Lower lobe of right lung (tissue), 2 donors: ENCODE data around the gene ZPBP2. TPM values are rescaled to one million over a fixed set of nuclear protein-coding genes. Genes with fewer than 3 reads are reported as not detected.
"Not testable (repeated sequence)": the region's sequence is repeated elsewhere in the genome, so short reads cannot be mapped to it uniquely, and the experiment has no call there.

Source experiments
- ATAC-seq, 2 donors: fragments of 200-7000 bp; cut with Tn5 transposase; one replicate each; pipeline ENCODE4 v1.9.1; 2020 to 2022; ENCODE audit warnings: mild to moderate bottlenecking in 2 of 2, moderate library complexity in 2 of 2
- DNase-seq: peaks from one replicate; pipeline ENCODE4 v3.0.0-alpha.2; 2020
- H3K27ac ChIP-seq: fragments of 200-600 bp; one replicate; pipeline ENCODE4 v1.8.0; 2022
- H3K27me3 ChIP-seq: fragments of 200-600 bp; one replicate; pipeline ENCODE4 v1.8.0; 2022; ENCODE audit warnings: low read depth
- H3K36me3 ChIP-seq: fragments of 200-600 bp; one replicate; pipeline ENCODE4 v1.8.0; 2022; ENCODE audit warnings: mild to moderate bottlenecking
- H3K4me1 ChIP-seq: fragments of 200-600 bp; one replicate; pipeline ENCODE4 v1.8.0; 2022
- H3K4me3 ChIP-seq: fragments of 200-600 bp; one replicate; pipeline ENCODE4 v1.8.0; 2022; ENCODE audit warnings: mild to moderate bottlenecking
- H3K9me3 ChIP-seq: fragments of 200-600 bp; one replicate; pipeline ENCODE4 v1.8.0; 2022
- intact Hi-C: fragments of 100-400 bp; cut with DNase I; formaldehyde crosslinking; loops from one replicate; pipeline ENCODE4 v1.11.0; 2022
- total RNA-seq: library from RNA; stranded (reverse); fragmentation: NEBNext Ultra II Directional; extraction: Animal tissue kit (Norgen Biotek cat#: 25700); gene quantifications from one replicate; pipeline ENCODE4 v1.2.1, GENCODE V29; 2021
- TF ChIP-seq, protein P1 (sequence below): fragments of 200-600 bp; IDR thresholded peaks from one replicate; pipeline ENCODE4 v1.8.0; 2022; ENCODE audit warnings: antibody characterized with exemption, mild to moderate bottlenecking
- donor health status: DM: no; HTN: yes; CAD: no; lungs with severe emphysema.

The ZPBP2 gene
- total RNA-seq, 1 donor from 2014 or later, result not detected

DNA sequence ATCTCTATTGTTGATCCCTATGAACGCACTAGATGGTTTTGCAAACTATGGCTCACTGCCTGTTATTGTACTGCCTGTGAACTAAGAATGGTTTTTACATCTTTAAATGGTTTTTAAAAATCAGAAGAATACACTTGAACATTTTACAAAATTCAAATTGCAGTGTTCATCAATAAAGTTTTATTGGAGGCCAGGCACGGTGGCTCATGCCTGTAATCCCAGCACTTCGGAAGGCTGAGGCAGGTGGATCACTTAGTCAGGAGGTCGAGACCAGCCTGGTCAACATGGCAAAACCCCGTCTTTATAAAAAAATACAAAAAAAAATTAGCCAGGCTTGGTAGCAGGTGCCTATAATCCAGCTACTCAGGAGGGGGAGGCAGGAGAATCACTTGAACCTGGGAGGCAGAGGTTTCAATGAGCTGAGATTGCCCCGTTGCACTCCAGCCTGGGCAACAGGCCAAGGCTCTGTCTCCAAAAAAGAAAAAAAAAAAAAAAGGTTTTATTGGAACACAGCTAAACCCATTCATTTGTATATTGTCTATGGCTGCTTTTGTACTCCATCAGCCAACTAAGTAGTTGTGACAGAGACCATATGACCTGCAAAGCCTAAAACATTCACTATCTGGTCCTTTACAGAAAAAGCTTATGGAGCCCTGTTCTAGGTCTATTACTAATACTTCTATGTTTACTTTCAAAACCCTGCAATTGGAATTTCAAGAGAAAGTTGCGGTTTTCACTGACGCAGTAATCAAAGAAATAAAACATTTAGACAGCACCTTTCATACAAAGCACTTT, 22.8 kb upstream of the ZPBP2 start:
- Histone ChIP-seq H3K4me3 (no peak overlapping the region), H3K9me3 (no peaks in the 10 kb centered on the region), H3K4me1 (no peaks in the 10 kb centered on the region), H3K27me3 (no peaks in the 10 kb centered on the region), H3K36me3 (no peaks in the 10 kb centered on the region), H3K27ac (no peak overlapping the region)
- TF ChIP-seq, protein P1, sequence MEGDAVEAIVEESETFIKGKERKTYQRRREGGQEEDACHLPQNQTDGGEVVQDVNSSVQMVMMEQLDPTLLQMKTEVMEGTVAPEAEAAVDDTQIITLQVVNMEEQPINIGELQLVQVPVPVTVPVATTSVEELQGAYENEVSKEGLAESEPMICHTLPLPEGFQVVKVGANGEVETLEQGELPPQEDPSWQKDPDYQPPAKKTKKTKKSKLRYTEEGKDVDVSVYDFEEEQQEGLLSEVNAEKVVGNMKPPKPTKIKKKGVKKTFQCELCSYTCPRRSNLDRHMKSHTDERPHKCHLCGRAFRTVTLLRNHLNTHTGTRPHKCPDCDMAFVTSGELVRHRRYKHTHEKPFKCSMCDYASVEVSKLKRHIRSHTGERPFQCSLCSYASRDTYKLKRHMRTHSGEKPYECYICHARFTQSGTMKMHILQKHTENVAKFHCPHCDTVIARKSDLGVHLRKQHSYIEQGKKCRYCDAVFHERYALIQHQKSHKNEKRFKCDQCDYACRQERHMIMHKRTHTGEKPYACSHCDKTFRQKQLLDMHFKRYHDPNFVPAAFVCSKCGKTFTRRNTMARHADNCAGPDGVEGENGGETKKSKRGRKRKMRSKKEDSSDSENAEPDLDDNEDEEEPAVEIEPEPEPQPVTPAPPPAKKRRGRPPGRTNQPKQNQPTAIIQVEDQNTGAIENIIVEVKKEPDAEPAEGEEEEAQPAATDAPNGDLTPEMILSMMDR, result no peak
- peak in 1 of 2 donors; percentile 34 for ATAC-seq
- intact Hi-C loops, result no loop called here
- no peak for DNase-seq

DNA sequence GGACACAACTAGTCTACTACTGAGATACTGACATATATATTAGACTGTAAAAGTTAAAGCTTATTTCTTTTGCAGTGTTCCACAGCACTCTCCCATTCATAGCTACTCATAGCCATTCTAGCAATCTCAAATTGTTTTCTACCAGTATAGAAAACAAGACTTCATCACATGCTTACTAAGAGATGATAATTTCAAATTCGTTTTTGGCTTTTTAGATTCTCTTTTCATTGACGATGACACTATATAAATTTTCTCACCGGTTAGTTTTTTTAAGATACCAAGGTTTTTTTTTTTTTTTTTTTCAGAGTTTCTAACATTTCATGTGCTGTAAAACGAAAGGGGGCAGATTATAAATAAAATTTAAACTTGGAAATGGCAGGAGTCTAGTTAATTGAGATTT, 21.8 kb upstream of the ZPBP2 start:
- no peak overlapping the region for H3K4me3 ChIP-seq
- TF ChIP-seq, protein P1, result no peak
- H3K27me3 ChIP-seq, result no peaks in the 10 kb centered on the region
- no peaks in the 10 kb centered on the region for H3K9me3 ChIP-seq
- intact Hi-C loops, result no loop called here
- H3K27ac ChIP-seq, result no peak overlapping the region
- DNase-seq (no peak), ATAC-seq (no peak)
- no peaks in the 10 kb centered on the region for H3K36me3 ChIP-seq
- H3K4me1 ChIP-seq, result no peaks in the 10 kb centered on the region

DNA sequence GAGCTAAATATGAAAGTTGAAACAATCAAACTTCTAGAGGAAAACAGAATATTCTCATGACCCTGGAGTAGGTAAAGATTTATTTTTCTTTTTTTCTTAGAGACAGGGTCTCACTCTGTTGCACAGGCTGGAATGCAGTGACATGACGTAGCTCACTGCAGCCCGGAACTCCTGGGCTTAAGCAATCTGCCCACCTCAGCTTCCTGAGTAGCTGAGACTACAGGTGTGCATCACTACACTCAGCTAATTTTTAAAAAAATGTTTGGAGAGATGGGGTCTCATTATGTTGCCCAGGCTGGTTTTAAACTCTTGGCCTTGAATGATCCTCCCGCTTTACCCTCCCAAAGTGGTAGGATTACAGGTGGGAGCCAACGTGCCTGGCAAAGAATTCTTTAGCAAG, 19.4 kb upstream of the ZPBP2 start:
- Histone ChIP-seq H3K9me3 (no peaks in the 10 kb centered on the region), H3K27me3 (no peaks in the 10 kb centered on the region), H3K36me3 (no peaks in the 10 kb centered on the region), H3K4me3 (no peak overlapping the region), H3K27ac (no peak overlapping the region), H3K4me1 (no peaks in the 10 kb centered on the region)
- ATAC-seq (peak in 1 of 2 donors; percentile 73), DNase-seq (no peak)
- TF ChIP-seq, protein P1, result no peak
- intact Hi-C loops, result no loop called here

DNA sequence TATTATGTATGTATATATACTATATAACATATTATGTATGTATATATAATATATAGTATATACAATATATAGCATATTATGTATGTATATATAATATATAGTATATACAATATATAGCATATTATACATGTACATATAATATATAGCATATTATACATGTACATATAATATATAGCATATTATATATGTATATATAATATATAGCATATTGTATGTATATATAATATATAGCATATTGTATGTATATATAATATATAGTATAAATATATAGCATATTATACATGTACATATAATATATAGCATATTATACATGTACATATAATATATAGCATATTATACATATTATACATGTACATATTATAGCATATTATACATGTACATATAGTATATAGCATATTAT, 17.8 kb upstream of the ZPBP2 start:
- ATAC-seq, intact Hi-C loops, H3K36me3 ChIP-seq: not testable (repeated sequence)

DNA sequence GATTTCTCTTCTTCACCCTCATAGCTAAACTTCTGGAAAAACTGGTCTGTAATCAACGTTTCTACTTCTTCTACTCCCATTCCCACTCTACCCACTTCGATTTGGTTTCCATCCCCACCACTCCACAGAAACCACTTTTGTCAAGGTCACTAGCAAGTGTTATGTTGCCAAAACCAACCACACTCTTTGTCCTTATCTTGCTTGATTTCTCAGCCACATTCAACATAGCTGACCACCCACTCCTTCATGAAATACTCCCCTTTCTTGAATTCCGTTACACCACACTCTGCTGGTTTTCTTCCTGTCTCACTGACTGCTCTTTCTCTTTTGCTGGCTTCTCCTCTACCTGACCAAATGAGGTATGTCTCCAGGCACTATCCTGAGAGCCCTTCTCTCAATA, 15.8 kb upstream of the ZPBP2 start:
- intact Hi-C loops, result no loop called here

More for the DNA sequence above, 17.8 kb upstream of the ZPBP2 start:
- H3K4me3 ChIP-seq, DNase-seq, H3K27ac ChIP-seq, H3K9me3 ChIP-seq, H3K27me3 ChIP-seq, H3K4me1 ChIP-seq: not testable (repeated sequence)

DNA sequence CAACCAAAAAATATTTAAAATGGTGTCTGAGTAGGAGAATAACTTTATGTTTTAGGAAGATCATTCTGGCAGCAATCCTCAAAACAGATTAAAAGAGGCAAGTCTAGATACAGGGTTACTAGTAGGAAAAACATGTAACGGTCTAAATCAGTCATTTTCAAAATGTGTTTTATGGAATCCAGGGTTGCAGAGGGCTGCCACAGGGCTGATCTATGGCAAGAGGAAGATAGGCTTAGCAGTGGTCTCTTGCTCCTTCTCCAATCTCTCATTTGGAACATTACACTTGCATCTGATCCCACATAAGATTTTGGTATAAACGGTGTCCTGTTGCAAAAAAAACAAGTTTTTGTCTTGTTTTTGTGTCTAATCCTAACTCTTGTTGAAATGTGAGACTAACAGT, 13.1 kb upstream of the ZPBP2 start:
- ATAC-seq (no peak), DNase-seq (no peak)
- H3K4me1 ChIP-seq, result no peaks in the 10 kb centered on the region
- no peak overlapping the region for H3K27ac ChIP-seq
- H3K27me3 ChIP-seq, result peaks cover 7% of the 10 kb centered on the region
- H3K9me3 ChIP-seq, result no peaks in the 10 kb centered on the region
- no peaks in the 10 kb centered on the region for H3K36me3 ChIP-seq
- no peak overlapping the region for H3K4me3 ChIP-seq
- intact Hi-C loops, result no loop called here
- TF ChIP-seq, protein P1, result no peak

More for the DNA sequence above, 15.8 kb upstream of the ZPBP2 start:
- TF ChIP-seq, protein P1, result no peak
- no peak for DNase-seq
- H3K4me3 ChIP-seq, result no peak overlapping the region
- no peaks in the 10 kb centered on the region for H3K36me3 ChIP-seq
- no peaks in the 10 kb centered on the region for H3K9me3 ChIP-seq
- H3K27me3 ChIP-seq, result no peaks in the 10 kb centered on the region
- no peak overlapping the region for H3K27ac ChIP-seq
- no peaks in the 10 kb centered on the region for H3K4me1 ChIP-seq
- no peak for ATAC-seq

DNA sequence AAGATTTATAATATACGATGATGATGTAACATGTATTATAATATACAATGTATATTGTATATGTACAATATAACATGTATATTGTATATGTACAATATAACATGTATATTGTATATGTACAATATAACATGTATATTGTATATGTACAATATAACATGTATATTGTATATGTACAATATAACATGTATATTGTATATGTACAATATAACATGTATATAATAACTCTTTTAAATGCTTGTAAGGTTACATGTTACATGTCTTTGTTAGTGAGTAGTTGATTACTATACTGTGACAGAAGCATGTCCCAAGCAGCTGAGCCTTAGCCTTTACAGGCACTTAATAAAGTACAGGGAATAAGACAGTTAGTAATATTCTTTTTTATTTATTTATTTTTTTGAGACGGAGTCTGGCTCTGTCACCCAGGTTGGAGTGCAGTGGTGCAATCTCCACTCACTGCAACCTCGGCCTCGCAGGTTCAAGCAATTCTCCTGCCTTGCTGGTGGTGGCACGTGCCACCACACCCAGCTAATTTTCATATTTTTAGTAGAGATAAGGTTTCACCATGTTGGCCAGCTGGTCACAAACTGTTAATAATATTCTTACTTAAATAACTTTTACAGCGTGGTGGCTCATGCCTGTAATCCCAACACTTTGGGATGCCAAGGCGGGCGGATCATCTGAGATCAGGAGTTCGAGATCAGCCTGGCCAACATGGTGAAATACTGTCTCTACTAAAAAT, 11.9 kb upstream of the ZPBP2 start:
- DNase-seq, H3K9me3 ChIP-seq, ATAC-seq, H3K36me3 ChIP-seq, H3K27ac ChIP-seq, H3K27me3 ChIP-seq, H3K4me1 ChIP-seq, intact Hi-C loops, H3K4me3 ChIP-seq: not testable (repeated sequence)
